Heart right ventricle (tissue), 16 donors: Measurements from ENCODE around the gene SCYL2. TPM values are rescaled to one million over a fixed set of nuclear protein-coding genes. Genes with fewer than 3 reads are reported as not detected.

Experiments used
- ATAC-seq, 8 donors: fragments of 200-7000 bp; cut with Tn5 transposase; one replicate each; pipeline ENCODE4 v1.9.1; 2020; ENCODE audit warnings: mild to moderate bottlenecking in 8 of 8, moderate library complexity in 8 of 8, moderate number of reproducible peaks in 1 of 8
- DNase-seq, 2 donors: peaks; one replicate each; pipeline ENCODE4 v3.0.0-alpha.2; 2020
- H3K27ac ChIP-seq, 10 donors: fragments of 200-600 bp; sonication (generic) in 2 of 10; one replicate each; pipeline versions ENCODE4 v1.5.0 to v1.8.0; 2020 to 2022; ENCODE audit warnings: mild to moderate bottlenecking in 3 of 10
- H3K27me3 ChIP-seq, 7 donors: fragments of 200-600 bp; one replicate each; pipeline ENCODE4 v1.8.0; 2021 to 2022; ENCODE audit warnings: mild to moderate bottlenecking in 2 of 7
- H3K36me3 ChIP-seq, 9 donors: fragments of 200-600 bp; sonication (generic) in 1 of 9; one replicate each; pipeline versions ENCODE4 v1.5.0 to v1.8.0; 2020 to 2022; ENCODE audit warnings: mild to moderate bottlenecking in 2 of 9
- H3K4me1 ChIP-seq, 9 donors: fragments of 200-600 bp; sonication (generic) in 1 of 9; one replicate each; pipeline versions ENCODE4 v1.5.0 to v1.8.0; 2020 to 2022; ENCODE audit warnings: mild to moderate bottlenecking in 4 of 9
- H3K4me3 ChIP-seq, 10 donors: fragments of 200-600 bp; sonication (generic) in 2 of 10; one replicate each; pipeline versions ENCODE4 v1.5.0 to v1.8.0; 2020 to 2022; ENCODE audit warnings: mild to moderate bottlenecking in 7 of 10, moderate library complexity in 2 of 10
- H3K9me3 ChIP-seq, 11 donors: fragments of 200-600 bp in 10 of 11; sonication (generic) in 2 of 11; one replicate each; pipeline versions ENCODE4 v1.5.0 to v1.8.0; 2013 to 2022; ENCODE audit warnings: mild to moderate bottlenecking in 2 of 11, control low read depth in 1 of 11, moderate library complexity in 1 of 11
- WGBS, 2 donors: extraction: QIAGEN DNeasy Blood & Tissue Kit; methylation state at CpG; one replicate each; pipeline ENCODE4 v1.1.7; 2013; ENCODE audit warnings: inconsistent platforms in 1 of 2; 5-methylcytosine and 5-hydroxymethylcytosine counted together
- intact Hi-C, 10 donors: fragments of 100-400 bp; cut with DNase I; formaldehyde crosslinking; loops; one replicate each; pipeline versions ENCODE4 v1.11.1 to v1.14.2; 2022
- polyA plus RNA-seq, 2 donors: library from polyadenylated mRNA; stranded (reverse); fragments of 200-250 nt; gene quantifications; one replicate each; pipeline ENCODE4 v1.2.3, GENCODE V29; 2013
- total RNA-seq, 10 donors: library from RNA; stranded (reverse); fragmentation: NEBNext Ultra II Directional in 3 of 10; extraction: Animal tissue kit (Norgen Biotek cat#: 25700) in 3 of 10; gene quantifications; one replicate each; pipeline versions ENCODE4 v1.2.1 to v1.2.4, GENCODE V29; 2021 to 2023
- TF ChIP-seq, protein P1 (sequence below), 9 donors: fragments of 200-600 bp; sonication (generic) in 2 of 9; IDR thresholded peaks; one replicate each; pipeline versions ENCODE4 v1.5.0 to v1.8.0; 2021 to 2022; ENCODE audit warnings: antibody characterized with exemption in 9 of 9, mild to moderate bottlenecking in 5 of 9, moderate library complexity in 1 of 9
- donor health status: Arrhythmogenic right ventricular cardiomyopathy.
- donor health status: ischemic (EF 13 %, LVEDD 7.1; RV severe dilation, severe dysfunction).
- donor health status: healthy with polysubstance abuse.
- donor health status: DM: no; HTN: yes; CAD: no.
- donor health status: DM: no; HTN: no; CAD: no.
- donor health status: ischemic (EF 25% LVEDD 6.9; RV normal size, moderate dysfunction).
- donor health status: ischemic (EF 25% LVEDD 5.7; RV mildly dilated, moderate dysfunction).
- donor health status: healthy.
- donor health status: DM: yes; HTN: yes; CAD: no.
- donor health status: Ischemic cardiomyopathy.
- donor health status: ischemic (EF 35%, LVEDD 5.7; RV mildly dilated, moderate dysfunction).
- donor health status: nonischemic (EF 11% LVEDD 7.7; RV severe dilation, severe dysfunction).
- donor health status: DM: yes; HTN: yes; CAD: no.
- donor health status: PGD.
- donor health status: ischemic (EF 29% LVEDD 5.4; RV normal size, mild dysfunction).
- donor health status: nonischemic (EF 23%, LVEDD 6.1; RV moderate dilation, normal function).

SCYL2 gene
- total and polyA plus RNA-seq, 12 donors: 9.5 to 40.0 (median 32.1) TPM

DNA sequence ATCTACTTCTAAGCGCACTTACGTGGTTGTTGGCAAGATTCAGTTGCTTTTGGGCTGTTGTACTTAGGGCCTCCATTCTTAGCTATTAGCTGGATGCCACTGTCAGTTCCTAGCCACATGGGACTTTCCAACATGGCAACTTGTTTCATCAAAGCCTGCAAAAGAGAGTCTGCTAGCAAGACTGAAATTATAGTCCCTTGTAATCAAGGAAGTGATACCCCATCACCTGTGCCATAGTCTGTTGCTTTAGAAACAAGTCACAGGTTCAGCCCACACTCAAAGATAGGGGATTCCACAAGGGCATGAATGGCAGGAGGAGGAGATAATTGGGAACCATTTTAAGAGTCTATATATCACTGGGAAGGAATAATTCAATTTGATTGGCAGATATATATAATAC, 62.8 kb downstream of the SCYL2 start:
- Histone ChIP-seq H3K4me1 (no peaks in the 10 kb centered on the region), H3K36me3 (peaks cover 0 to 99% (median 10%) of the 10 kb centered on the region in 9 donors), H3K4me3 (no peak overlapping the region), H3K27me3 (no peaks in the 10 kb centered on the region), H3K27ac (no peak overlapping the region), H3K9me3 (no peaks in the 10 kb centered on the region)
- intact Hi-C loops: loop anchor here in 2 of 10 donors (10.0 kb wide), 2 partner anchors 55 to 95 kb away; no protein-coding TSS in a partner anchor
- TF ChIP-seq, protein P1, sequence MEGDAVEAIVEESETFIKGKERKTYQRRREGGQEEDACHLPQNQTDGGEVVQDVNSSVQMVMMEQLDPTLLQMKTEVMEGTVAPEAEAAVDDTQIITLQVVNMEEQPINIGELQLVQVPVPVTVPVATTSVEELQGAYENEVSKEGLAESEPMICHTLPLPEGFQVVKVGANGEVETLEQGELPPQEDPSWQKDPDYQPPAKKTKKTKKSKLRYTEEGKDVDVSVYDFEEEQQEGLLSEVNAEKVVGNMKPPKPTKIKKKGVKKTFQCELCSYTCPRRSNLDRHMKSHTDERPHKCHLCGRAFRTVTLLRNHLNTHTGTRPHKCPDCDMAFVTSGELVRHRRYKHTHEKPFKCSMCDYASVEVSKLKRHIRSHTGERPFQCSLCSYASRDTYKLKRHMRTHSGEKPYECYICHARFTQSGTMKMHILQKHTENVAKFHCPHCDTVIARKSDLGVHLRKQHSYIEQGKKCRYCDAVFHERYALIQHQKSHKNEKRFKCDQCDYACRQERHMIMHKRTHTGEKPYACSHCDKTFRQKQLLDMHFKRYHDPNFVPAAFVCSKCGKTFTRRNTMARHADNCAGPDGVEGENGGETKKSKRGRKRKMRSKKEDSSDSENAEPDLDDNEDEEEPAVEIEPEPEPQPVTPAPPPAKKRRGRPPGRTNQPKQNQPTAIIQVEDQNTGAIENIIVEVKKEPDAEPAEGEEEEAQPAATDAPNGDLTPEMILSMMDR (IDR thresholded peaks at IDR 0.05): no peak
- WGBS, 2 donors: 91 to 95% methylated on average over 2 of the region's 2 CpGs
- no peak for ATAC-seq
- no peak for DNase-seq

- Histone ChIP-seq H3K9me3 (no peaks in the 10 kb centered on the region), H3K27me3 (no peaks in the 10 kb centered on the region), H3K4me1 (no peaks in the 10 kb centered on the region), H3K36me3 (peaks cover 0 to 100% (median 20%) of the 10 kb centered on the region in 9 donors), H3K4me3 (no peak overlapping the region), H3K27ac (no peak overlapping the region)
- intact Hi-C loops: loop anchor here in 2 of 10 donors (10.0 kb wide), 2 partner anchors 57 to 97 kb away; no protein-coding TSS in a partner anchor
- 85 to 92% methylated on average over 1 of the region's 1 CpG for WGBS, 2 donors
- DNase-seq: no peak
- ATAC-seq: no peak
- TF ChIP-seq, protein P1 (IDR thresholded peaks at IDR 0.05): no peak
Observed at GRCh38 chr12:100331871-100332270, 64.9 kb downstream of the SCYL2 start.

DNA sequence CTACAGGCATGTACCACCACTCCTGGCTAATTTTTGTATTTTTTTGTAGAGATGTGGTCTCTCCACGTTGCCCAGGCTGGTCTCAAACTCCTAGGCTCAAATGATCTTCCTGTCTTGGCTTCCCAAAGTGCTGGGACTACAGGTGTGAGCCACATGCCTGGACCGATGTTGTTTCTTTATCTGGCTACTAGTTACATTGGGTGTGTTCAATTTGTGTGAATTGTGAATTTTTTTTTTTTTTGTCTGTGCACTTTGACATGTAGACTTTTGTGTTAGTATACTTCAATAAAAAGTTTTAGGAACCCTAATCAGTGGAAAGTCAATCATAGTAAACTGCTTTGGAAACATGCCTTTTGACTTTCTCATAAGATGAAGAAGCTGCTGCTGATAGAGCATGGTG, 65.9 kb downstream of the SCYL2 start:
- Histone ChIP-seq H3K36me3 (peaks cover 0 to 100% (median 20%) of the 10 kb centered on the region in 9 donors), H3K27ac (no peak overlapping the region), H3K4me1 (no peaks in the 10 kb centered on the region), H3K4me3 (no peak overlapping the region), H3K27me3 (no peaks in the 10 kb centered on the region), H3K9me3 (no peaks in the 10 kb centered on the region)
- TF ChIP-seq, protein P1 (IDR thresholded peaks at IDR 0.05): no peak
- intact Hi-C loops: loop anchor here in 2 of 10 donors (10.0 kb wide), 2 partner anchors 58 to 98 kb away; no protein-coding TSS in a partner anchor
- DNase-seq: no peak
- no peak for ATAC-seq
- 88 to 89% methylated on average over 2 of the region's 2 CpGs for WGBS, 2 donors

- Histone ChIP-seq H3K27ac (no peak overlapping the region), H3K4me3 (no peak overlapping the region), H3K27me3 (no peaks in the 10 kb centered on the region), H3K9me3 (no peaks in the 10 kb centered on the region), H3K4me1 (no peaks in the 10 kb centered on the region), H3K36me3 (peaks cover 0 to 97% (median 18%) of the 10 kb centered on the region in 9 donors)
- DNase-seq (no peak), ATAC-seq (no peak)
- TF ChIP-seq, protein P1 (IDR thresholded peaks at IDR 0.05): no peak
- intact Hi-C loops: loop anchor here in 2 of 10 donors (10.0 kb wide), 2 partner anchors 62 to 102 kb away; no protein-coding TSS in a partner anchor
- 92 to 94% methylated on average over 3 of the region's 3 CpGs for WGBS, 2 donors
Observed at GRCh38 chr12:100337299-100337698, 70.3 kb downstream of the SCYL2 start.
